MCF 10A (cell line): ENCODE data around the gene HDGF. TPM values are rescaled to one million over a fixed set of nuclear protein-coding genes. Genes with fewer than 3 reads are reported as not detected.

Source experiments
- BruUV-seq: library from RNA; stranded (reverse); fragments of 400-500 nt; replicated peaks from 2 replicates; lab custom pipeline; 2021; lab: Mats Ljungman, UMichigan
- CTCF ChIA-PET: fragments of 300-600 bp; sonication (Branson Sonifier 250); formaldehyde crosslinking; extraction: SDS; loops from one replicate; lab custom pipeline; 2021; ENCODE audit warnings: antibody characterized with exemption, inconsistent platforms; lab: Yijun Ruan, JAX
- POLR2A ChIA-PET: fragments of 300-600, 350-650 bp; sonication (Branson Sonifier 250); formaldehyde crosslinking; extraction: SDS; loops from one replicate; lab custom pipeline; 2020; ENCODE audit warnings: antibody characterized with exemption, inconsistent platforms; lab: Yijun Ruan, JAX
- DNase-seq: peaks from one replicate; pipeline ENCODE4 v3.0.0-alpha.2; 2018; ENCODE audit not compliant: unreplicated experiment
- H3K27ac Mint-ChIP-seq: one replicate; pipeline ENCODE4 v1.8.0; 2022; ENCODE audit warnings: mild to moderate bottlenecking, low read depth, mixed read lengths; ENCODE audit not compliant: unreplicated experiment
- H3K27me3 Mint-ChIP-seq: one replicate; pipeline ENCODE4 v1.8.0; 2022; ENCODE audit warnings: mixed read lengths; ENCODE audit not compliant: insufficient read depth, unreplicated experiment
- H3K36me3 Mint-ChIP-seq: one replicate; pipeline ENCODE4 v1.8.0; 2022; ENCODE audit warnings: mild to moderate bottlenecking, moderate library complexity, mixed read lengths; ENCODE audit not compliant: insufficient read depth, unreplicated experiment
- H3K4me1 Mint-ChIP-seq: one replicate; pipeline ENCODE4 v1.8.0; 2022; ENCODE audit warnings: mixed read lengths; ENCODE audit not compliant: insufficient read depth, unreplicated experiment
- H3K4me3 Mint-ChIP-seq: one replicate; pipeline ENCODE4 v1.8.0; 2022; ENCODE audit warnings: mild to moderate bottlenecking, moderate library complexity, mixed read lengths; ENCODE audit not compliant: unreplicated experiment
- H3K9me3 Mint-ChIP-seq: one replicate; pipeline ENCODE4 v1.8.0; 2022; ENCODE audit warnings: mixed read lengths; ENCODE audit not compliant: unreplicated experiment
- CTCF ChIP-seq: fragments of 200-600 bp; IDR thresholded peaks from one replicate; pipeline ENCODE4 v1.8.0; 2022; ENCODE audit warnings: antibody characterized with exemption, mild to moderate bottlenecking; ENCODE audit not compliant: unreplicated experiment
- intact Hi-C: fragments of 100-400 bp; cut with micrococcal nuclease; formaldehyde crosslinking; loops from 2 replicates; pipeline ENCODE4 v1.14.1; 2022
- total RNA-seq: library from RNA; stranded (reverse); gene quantifications from 2 replicates; pipeline ENCODE4 v1.2.3, GENCODE V29; 2022

Gene HDGF
- total RNA-seq, 1 experiment from 2014 or later: 707 TPM

- intact Hi-C loops: no loop called here
- Mint-ChIP-seq H3K27me3 (no peaks in the 10 kb centered on the region), H3K4me3 (no peak overlapping the region), H3K36me3 (peaks cover 58% of the 10 kb centered on the region), H3K4me1 (peaks cover 64% of the 10 kb centered on the region), H3K27ac (peak overlapping the region; percentile 11), H3K9me3 (no peaks in the 10 kb centered on the region)
- ChIA-PET CTCF (interaction anchor here (0.5 to 9.4 kb wide), 17 partner anchors 9 to 866 kb away, joined by 3 to 115 read pairs (median 4); partner anchors contain the start of genes ISG20L2 and METTL25B), POLR2A (interaction anchor here (0.6 to 8.3 kb wide), 6 partner anchors 9 to 90 kb away, joined by 3 to 220 read pairs (median 5); partner anchors contain the start of genes ISG20L2 and METTL25B)
- no peak for DNase-seq
- no TSS peak for BruUV-seq
- TF ChIP-seq CTCF: no peak
These were observed 21.4 kb upstream of the HDGF start for GRCh38 chr1:156772728-156773497.

- POLR2A ChIA-PET: interaction anchor here (0.6 to 8.3 kb wide), 6 partner anchors 9 to 91 kb away, joined by 3 to 220 read pairs (median 5); partner anchors contain the start of genes ISG20L2 and METTL25B
- intact Hi-C loops: no loop called here
- peak; percentile 11 for TF ChIP-seq CTCF
- BruUV-seq: no TSS peak
- CTCF ChIA-PET: interaction anchor here (0.5 to 9.4 kb wide), 17 partner anchors 9 to 866 kb away, joined by 3 to 115 read pairs (median 4); partner anchors contain the start of genes ISG20L2 and METTL25B
- no peak for DNase-seq
- Mint-ChIP-seq H3K27ac (peak overlapping the region; percentile 11), H3K9me3 (no peaks in the 10 kb centered on the region), H3K4me1 (peaks cover 57% of the 10 kb centered on the region), H3K4me3 (no peak overlapping the region), H3K27me3 (no peaks in the 10 kb centered on the region), H3K36me3 (peaks cover 58% of the 10 kb centered on the region)
These were observed 20.7 kb upstream of the HDGF start for GRCh38 chr1:156772222-156772621.

GRCh38 chr1:156768610-156769295 lies 17.3 kb upstream of the HDGF start:
- intact Hi-C loops: no loop called here
- Mint-ChIP-seq H3K27me3 (no peaks in the 10 kb centered on the region), H3K4me3 (no peak overlapping the region), H3K9me3 (no peaks in the 10 kb centered on the region), H3K27ac (no peak overlapping the region), H3K4me1 (peaks cover 49% of the 10 kb centered on the region), H3K36me3 (peaks cover 50% of the 10 kb centered on the region)
- no TSS peak for BruUV-seq
- no peak for TF ChIP-seq CTCF
- ChIA-PET CTCF (interaction anchor here (0.6 to 9.4 kb wide), 13 partner anchors 8 to 1267 kb away, joined by 3 to 115 read pairs (median 5); partner anchors contain the start of genes ISG20L2, METTL25B and NTRK1), POLR2A (interaction anchor here (0.6 to 9.1 kb wide), 16 partner anchors 8 to 1250 kb away, joined by 3 to 375 read pairs (median 4); partner anchors contain the start of genes HDGF, ISG20L2, METTL25B and MRPL24)
- no peak for DNase-seq
